Cerebellar nuclear complex (tissue), 1 donor: Measurements from ENCODE around the gene KRT12.
"Not testable (repeated sequence)": the region's sequence is repeated elsewhere in the genome, so short reads cannot be mapped to it uniquely, and the experiment has no call there.

Experiments used
- DNase-seq, 2 experiments: peaks; one replicate each; lab custom pipeline; 2025; lab: John Stamatoyannopoulos, UW

KRT12 gene

DNA sequence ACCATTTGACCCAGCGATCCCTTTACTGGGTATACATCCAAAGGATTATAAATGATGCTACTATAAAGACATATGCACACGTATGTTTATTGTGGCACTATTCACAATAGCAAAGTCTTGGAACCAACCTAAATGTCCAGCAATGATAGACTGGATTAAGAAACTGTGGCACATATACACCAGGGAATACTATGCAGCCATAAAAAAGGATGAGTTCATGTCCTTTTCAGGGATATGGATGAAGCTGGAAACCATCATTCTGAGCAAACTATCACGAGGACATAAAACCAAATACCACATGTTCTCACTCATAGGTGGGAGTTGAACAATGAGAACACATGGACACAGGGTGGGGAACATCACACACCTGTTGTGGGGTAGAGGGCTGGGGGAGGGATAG lies 52.4 kb downstream of the KRT12 start:
- not testable (repeated sequence) for DNase-seq

DNA sequence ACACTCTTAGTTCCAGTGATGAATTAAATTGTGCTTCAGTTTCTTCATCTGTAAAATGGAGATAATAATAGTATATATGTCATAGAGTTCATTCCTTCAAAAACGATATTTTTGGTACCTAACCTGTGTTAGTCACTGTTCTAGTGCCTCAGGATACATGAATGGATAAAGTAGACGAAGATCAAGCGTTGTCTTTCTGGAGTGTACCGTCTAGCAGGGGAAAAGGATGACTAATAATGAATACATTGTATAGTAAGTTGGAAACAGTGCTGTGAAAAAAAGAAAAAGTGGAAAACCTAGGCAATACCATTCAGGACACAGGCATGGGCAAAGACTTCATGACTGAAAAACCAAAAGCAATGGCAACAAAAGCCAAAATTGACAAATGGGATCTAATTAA lies 53.2 kb downstream of the KRT12 start:
- no peak for DNase-seq

DNA sequence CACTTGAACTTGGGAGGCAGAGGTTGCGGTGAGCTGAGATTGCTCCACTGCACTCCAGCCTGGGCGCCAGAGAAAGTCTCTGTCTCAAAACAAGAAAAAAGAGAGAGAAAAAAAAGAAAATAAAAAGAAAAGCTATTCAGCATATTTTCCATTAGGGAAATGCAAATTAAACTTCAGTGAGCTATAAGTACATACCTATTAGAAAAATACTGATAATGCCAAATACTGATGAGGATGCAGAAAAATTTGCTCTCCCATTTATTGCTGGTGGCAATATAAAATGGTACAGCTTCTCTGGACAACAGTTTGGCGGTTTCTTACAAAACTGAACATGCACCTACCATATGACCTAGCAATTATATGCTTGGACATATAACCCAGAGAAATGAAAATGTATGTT lies 54.4 kb downstream of the KRT12 start:
- DNase-seq: no peak
